Fibroblast of lung (primary cell): ENCODE results near the gene ZNF263. TPM values are rescaled to one million over a fixed set of nuclear protein-coding genes. Genes with fewer than 3 reads are reported as not detected.

Experiments
- DNase-seq, 2 donors: peaks; one replicate each; pipeline versions ENCODE4 v3.0.0 to v3.0.0-alpha.2; 2010; ENCODE audit warnings: low read depth in 2 of 2
- H2AFZ ChIP-seq: 2 replicates; pipeline ENCODE4 v1.5.1; 2012; ENCODE audit warnings: low read length, control low read depth, inconsistent platforms
- H3K27ac ChIP-seq: 2 replicates; pipeline ENCODE4 v1.5.1; 2011; ENCODE audit warnings: low read length, control low read depth; ENCODE audit not compliant: insufficient read depth
- H3K27me3 ChIP-seq: 2 replicates; pipeline ENCODE4 v1.5.1; 2011; ENCODE audit warnings: mild to moderate bottlenecking, low read length; ENCODE audit not compliant: control insufficient read depth, insufficient read depth
- H3K36me3 ChIP-seq: 2 replicates; pipeline ENCODE4 v1.5.1; 2011; ENCODE audit warnings: low read length; ENCODE audit not compliant: control insufficient read depth, insufficient read depth
- H3K4me1 ChIP-seq: 2 replicates; pipeline ENCODE4 v1.5.1; 2011; ENCODE audit warnings: low read length; ENCODE audit not compliant: control insufficient read depth, insufficient read depth; ENCODE audit errors: extremely low read depth
- H3K4me2 ChIP-seq: 2 replicates; pipeline ENCODE4 v1.5.1; 2011; ENCODE audit warnings: low read length, control low read depth; ENCODE audit not compliant: insufficient read depth; ENCODE audit errors: extremely low read depth
- H3K4me3 ChIP-seq, 4 experiments: fragments of 200-600 bp in 1 of 4; sonication (generic) in 1 of 4; replicated peaks in 1 of 4; 2 replicates each; pipeline ENCODE4 v1.5.1; 2011 to 2016; ENCODE audit warnings: low read length in 4 of 4, low read depth in 3 of 4, mild to moderate bottlenecking in 3 of 4, control low read depth in 2 of 4, inconsistent platforms in 1 of 4, mixed read lengths in 1 of 4; ENCODE audit not compliant: insufficient read depth in 1 of 4; ENCODE audit errors: control extremely low read depth in 1 of 4
- H3K79me2 ChIP-seq: 2 replicates; pipeline ENCODE4 v1.5.1; 2012; ENCODE audit warnings: mild to moderate bottlenecking, low read length, inconsistent platforms; ENCODE audit not compliant: control insufficient read depth, insufficient read depth
- H3K9ac ChIP-seq: 2 replicates; pipeline ENCODE4 v1.5.1; 2011; ENCODE audit warnings: mild to moderate bottlenecking, low read length, control low read depth; ENCODE audit not compliant: insufficient read depth
- H3K9me3 ChIP-seq: 2 replicates; pipeline ENCODE4 v1.5.1; 2012; ENCODE audit warnings: low read depth, low read length; ENCODE audit not compliant: control insufficient read depth, insufficient read depth
- H4K20me1 ChIP-seq: 2 replicates; pipeline ENCODE4 v1.5.1; 2011; ENCODE audit warnings: low read length; ENCODE audit not compliant: control insufficient read depth, insufficient read depth; ENCODE audit errors: extremely low read depth
- EZH2 ChIP-seq: IDR thresholded peaks from 2 replicates; pipeline ENCODE4 v1.5.1; 2012; ENCODE audit warnings: low read length, control low read depth, mild to moderate bottlenecking; ENCODE audit errors: missing control alignments
- polyA plus RNA-seq, 2 donors: library from polyadenylated mRNA; depleted of rRNA in 1 of 2; stranded (reverse) in 1 of 2; unstranded in 1 of 2; fragments of >200 nt; gene quantifications; 2 replicates each; pipeline ENCODE4 v1.2.1, GENCODE V29; 2011 to 2012; ENCODE audit warnings: missing spikeins in 1 of 2
- total RNA-seq: library from RNA; depleted of rRNA; stranded (reverse); fragments of >200 nt; gene quantifications from 2 replicates; pipeline ENCODE4 v1.2.1, GENCODE V29; 2014
- TF ChIP-seq, protein P1 (sequence below), 2 donors: IDR thresholded peaks in 1 of 2; conservative IDR thresholded peaks in 1 of 2; 1 replicate in 1 of 2; 2 replicates in 1 of 2; pipeline ENCODE4 v1.5.1; 2011 to 2012; ENCODE audit warnings: low read length in 2 of 2, control low read depth in 1 of 2, inconsistent platforms in 1 of 2, low read depth in 1 of 2, mild to moderate bottlenecking in 1 of 2

The ZNF263 gene
- total and polyA plus RNA-seq, 2 donors (not counting 1 experiment from before 2014, with no cell fraction given), result 11.1 to 37.3 TPM

- Histone ChIP-seq H3K9me3 (no peaks in the 10 kb centered on the region), H3K27me3 (no peaks in the 10 kb centered on the region), H3K4me1 (no peaks in the 10 kb centered on the region), H3K27ac (no peak overlapping the region), H3K4me3 (no peak overlapping the region), H4K20me1 (no peaks in the 10 kb centered on the region), H2AFZ (no peak overlapping the region), H3K36me3 (no peaks in the 10 kb centered on the region), H3K79me2 (no peaks in the 10 kb centered on the region), H3K4me2 (no peak overlapping the region), H3K9ac (no peak overlapping the region)
- no peak for DNase-seq
- TF ChIP-seq, protein P1, sequence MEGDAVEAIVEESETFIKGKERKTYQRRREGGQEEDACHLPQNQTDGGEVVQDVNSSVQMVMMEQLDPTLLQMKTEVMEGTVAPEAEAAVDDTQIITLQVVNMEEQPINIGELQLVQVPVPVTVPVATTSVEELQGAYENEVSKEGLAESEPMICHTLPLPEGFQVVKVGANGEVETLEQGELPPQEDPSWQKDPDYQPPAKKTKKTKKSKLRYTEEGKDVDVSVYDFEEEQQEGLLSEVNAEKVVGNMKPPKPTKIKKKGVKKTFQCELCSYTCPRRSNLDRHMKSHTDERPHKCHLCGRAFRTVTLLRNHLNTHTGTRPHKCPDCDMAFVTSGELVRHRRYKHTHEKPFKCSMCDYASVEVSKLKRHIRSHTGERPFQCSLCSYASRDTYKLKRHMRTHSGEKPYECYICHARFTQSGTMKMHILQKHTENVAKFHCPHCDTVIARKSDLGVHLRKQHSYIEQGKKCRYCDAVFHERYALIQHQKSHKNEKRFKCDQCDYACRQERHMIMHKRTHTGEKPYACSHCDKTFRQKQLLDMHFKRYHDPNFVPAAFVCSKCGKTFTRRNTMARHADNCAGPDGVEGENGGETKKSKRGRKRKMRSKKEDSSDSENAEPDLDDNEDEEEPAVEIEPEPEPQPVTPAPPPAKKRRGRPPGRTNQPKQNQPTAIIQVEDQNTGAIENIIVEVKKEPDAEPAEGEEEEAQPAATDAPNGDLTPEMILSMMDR (conservative IDR thresholded peaks at IDR 0.05 in 1 of 2, IDR thresholded peaks at IDR 0.05 in 1 of 2; ENCODE audit: low read depth in 1 of 2, low read length in 2 of 2), result no peak
These were observed 40.6 kb upstream of the ZNF263 start for GRCh38 chr16:3242709-3243108.

DNA sequence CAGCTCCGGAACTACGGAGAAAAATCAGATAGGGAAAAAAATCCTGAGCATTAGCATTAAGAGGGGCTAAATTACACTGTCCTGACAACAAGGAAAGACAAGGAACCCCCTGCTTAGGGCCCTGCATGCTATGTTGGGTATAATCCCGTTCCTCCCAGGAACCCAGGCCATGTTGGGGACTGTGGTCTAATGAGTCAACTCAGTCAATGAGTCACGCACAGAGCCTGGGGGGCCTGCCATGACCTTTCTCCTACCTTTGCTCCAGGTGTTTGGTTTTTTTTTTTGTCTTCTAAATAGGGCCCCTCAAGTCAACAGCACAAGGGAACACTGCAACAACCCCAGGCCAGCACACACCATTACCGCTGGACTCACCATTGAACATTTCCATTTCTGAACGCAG is 39.4 kb upstream of the ZNF263 start:
- H3K79me2 ChIP-seq, result no peaks in the 10 kb centered on the region
- H2AFZ ChIP-seq, result no peak overlapping the region
- H3K27ac ChIP-seq, result no peak overlapping the region
- H3K4me3 ChIP-seq, result no peak overlapping the region
- no peak for TF ChIP-seq EZH2
- TF ChIP-seq, protein P1 (conservative IDR thresholded peaks at IDR 0.05 in 1 of 2, IDR thresholded peaks at IDR 0.05 in 1 of 2; ENCODE audit: low read depth in 1 of 2, low read length in 2 of 2), result no peak
- H3K9me3 ChIP-seq, result no peaks in the 10 kb centered on the region
- no peaks in the 10 kb centered on the region for H4K20me1 ChIP-seq
- DNase-seq, result no peak
- H3K27me3 ChIP-seq, result peaks cover under 1% of the 10 kb centered on the region
- H3K9ac ChIP-seq, result no peak overlapping the region
- no peaks in the 10 kb centered on the region for H3K36me3 ChIP-seq
- no peak overlapping the region for H3K4me2 ChIP-seq
- no peaks in the 10 kb centered on the region for H3K4me1 ChIP-seq

DNA sequence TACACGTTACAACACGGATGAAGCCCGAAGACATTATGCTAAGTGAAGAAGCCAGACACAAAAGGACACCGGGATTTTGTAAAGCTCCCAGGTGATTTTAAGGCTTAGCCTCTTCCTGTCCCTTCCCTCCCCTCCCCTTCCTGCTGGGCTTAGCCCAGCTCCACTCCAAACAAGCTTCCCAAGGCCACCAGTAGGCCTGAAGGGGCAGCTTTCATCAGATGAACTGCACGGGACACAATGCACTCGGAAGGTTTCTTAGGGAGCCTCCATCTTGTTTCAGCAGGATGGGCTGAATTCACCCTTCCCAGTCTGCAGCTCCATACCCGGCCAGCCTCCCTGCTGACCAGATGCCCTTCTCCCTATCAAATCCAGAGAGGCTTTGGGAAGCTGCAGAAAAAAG is 37.3 kb upstream of the ZNF263 start:
- TF ChIP-seq, protein P1 (conservative IDR thresholded peaks at IDR 0.05 in 1 of 2, IDR thresholded peaks at IDR 0.05 in 1 of 2; ENCODE audit: low read depth in 1 of 2, low read length in 2 of 2), result no peak
- TF ChIP-seq EZH2, result no peak
- Histone ChIP-seq H2AFZ (no peak overlapping the region), H3K4me3 (no peak overlapping the region), H3K9me3 (no peaks in the 10 kb centered on the region), H3K79me2 (no peaks in the 10 kb centered on the region), H3K9ac (no peak overlapping the region), H3K4me1 (no peaks in the 10 kb centered on the region), H4K20me1 (no peaks in the 10 kb centered on the region), H3K27me3 (peaks cover 4% of the 10 kb centered on the region), H3K27ac (no peak overlapping the region), H3K36me3 (no peaks in the 10 kb centered on the region), H3K4me2 (no peak overlapping the region)
- DNase-seq, result no peak
